ENCODE measurements around the gene SCN8A. TPM values are rescaled to one million over a fixed set of nuclear protein-coding genes. Genes with fewer than 3 reads are reported as not detected.

SCN8A gene
- total RNA-seq, 1 experiment from 2014 or later = 5.4 TPM

- no peak overlapping the region for H3K4me3 ChIP-seq (ENCODE audit: low read depth, low read length, poor library complexity, severe bottlenecking)
- no peak overlapping the region for H3K27ac ChIP-seq (ENCODE audit: low read depth, low read length, poor library complexity, severe bottlenecking)
- BruUV-seq (replicated peaks) = no TSS peak
- no peaks in the 10 kb centered on the region for H3K27me3 ChIP-seq (replicated peaks; ENCODE audit: insufficient read depth, low read depth, low read length, poor library complexity)
- no peaks in the 10 kb centered on the region for H3K4me1 ChIP-seq (ENCODE audit: insufficient read depth, low read length, poor library complexity, severe bottlenecking)
- ChIA-PET POLR2A (ENCODE audit: low non-redundant PET) (no interaction called here), CTCF (interaction anchor here (1.1 to 2.2 kb wide), 7 partner anchors 11 to 403 kb away, joined by 3 to 12 read pairs (median 7); no protein-coding TSS in a partner anchor)
- intact Hi-C loops (cut with micrococcal nuclease; ENCODE audit: unreplicated experiment) = loop anchor here (2.0 to 5.0 kb wide), 3 partner anchors 53 to 399 kb away; partner anchors contain the start of gene SLC4A8
- DNase-seq (ENCODE audit: low spot score) = peak; percentile 82
- H3K9me3 ChIP-seq (ENCODE audit: low read depth, low read length, poor library complexity, severe bottlenecking) = no peaks in the 10 kb centered on the region
- TF ChIP-seq EZH2 (IDR thresholded peaks at IDR 0.05; ENCODE audit: borderline replicate concordance, low read depth, low read length, poor library complexity, severe bottlenecking) (no peak), CTCF (conservative IDR thresholded peaks at IDR 0.05; ENCODE audit: low read depth, low read length) (peak; percentile 70)
- H3K36me3 ChIP-seq (ENCODE audit: insufficient read depth, low read length, poor library complexity, severe bottlenecking) = no peaks in the 10 kb centered on the region
These were observed 233.0 kb downstream of the SCN8A start for GRCh38 chr12:51823875-51824565.

DNA sequence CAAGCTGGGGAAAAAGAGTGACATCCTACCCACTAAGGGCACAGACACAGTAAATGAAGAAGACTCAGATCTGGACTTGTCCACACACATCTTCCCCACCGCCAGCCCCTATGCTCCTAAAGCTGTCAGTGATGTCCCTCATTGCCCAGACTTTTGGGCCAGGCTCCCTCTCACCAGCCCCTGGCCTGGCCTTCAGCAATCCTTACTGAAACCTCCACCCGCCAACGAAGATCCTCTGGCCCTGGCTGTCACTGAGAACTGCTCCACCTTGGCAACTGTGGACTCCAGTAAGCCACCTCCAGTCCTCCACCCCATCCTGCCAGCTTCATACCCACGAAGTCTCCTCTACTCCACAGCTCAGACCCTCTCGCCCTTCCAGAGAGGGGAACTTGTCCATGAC lies 234.2 kb downstream of the SCN8A start:
- intact Hi-C loops (cut with micrococcal nuclease; ENCODE audit: unreplicated experiment) = loop anchor here (2.0 kb wide), 1 partner anchor 400 kb away; the partner anchor contains the start of gene SLC4A8

GRCh38 chr12:51826881-51827280 lies 235.8 kb downstream of the SCN8A start:
- DNase-seq (ENCODE audit: low spot score) = no peak

More for the DNA sequence above, 234.2 kb downstream of the SCN8A start:
- Histone ChIP-seq H3K4me3 (ENCODE audit: low read depth, low read length, poor library complexity, severe bottlenecking) (no peak overlapping the region), H3K27me3 (replicated peaks; ENCODE audit: insufficient read depth, low read depth, low read length, poor library complexity) (no peaks in the 10 kb centered on the region), H3K27ac (ENCODE audit: low read depth, low read length, poor library complexity, severe bottlenecking) (no peak overlapping the region), H3K36me3 (ENCODE audit: insufficient read depth, low read length, poor library complexity, severe bottlenecking) (no peaks in the 10 kb centered on the region), H3K9me3 (ENCODE audit: low read depth, low read length, poor library complexity, severe bottlenecking) (no peaks in the 10 kb centered on the region), H3K4me1 (ENCODE audit: insufficient read depth, low read length, poor library complexity, severe bottlenecking) (no peaks in the 10 kb centered on the region)
- no peak for DNase-seq (ENCODE audit: low spot score)
- ChIA-PET CTCF (no interaction called here), POLR2A (ENCODE audit: low non-redundant PET) (no interaction called here)
- TF ChIP-seq CTCF (conservative IDR thresholded peaks at IDR 0.05; ENCODE audit: low read depth, low read length) = no peak
- TF ChIP-seq EZH2 (IDR thresholded peaks at IDR 0.05; ENCODE audit: borderline replicate concordance, low read depth, low read length, poor library complexity, severe bottlenecking) = no peak
- no TSS peak for BruUV-seq (replicated peaks)

More at GRCh38 chr12:51826881-51827280, 235.8 kb downstream of the SCN8A start:
- Histone ChIP-seq H3K27ac (ENCODE audit: low read depth, low read length, poor library complexity, severe bottlenecking) (no peak overlapping the region), H3K9me3 (ENCODE audit: low read depth, low read length, poor library complexity, severe bottlenecking) (no peaks in the 10 kb centered on the region), H3K4me1 (ENCODE audit: insufficient read depth, low read length, poor library complexity, severe bottlenecking) (no peaks in the 10 kb centered on the region), H3K36me3 (ENCODE audit: insufficient read depth, low read length, poor library complexity, severe bottlenecking) (no peaks in the 10 kb centered on the region), H3K4me3 (ENCODE audit: low read depth, low read length, poor library complexity, severe bottlenecking) (no peak overlapping the region), H3K27me3 (replicated peaks; ENCODE audit: insufficient read depth, low read depth, low read length, poor library complexity) (no peaks in the 10 kb centered on the region)
- TF ChIP-seq EZH2 (IDR thresholded peaks at IDR 0.05; ENCODE audit: borderline replicate concordance, low read depth, low read length, poor library complexity, severe bottlenecking) (no peak), CTCF (conservative IDR thresholded peaks at IDR 0.05; ENCODE audit: low read depth, low read length) (no peak)
- intact Hi-C loops (cut with micrococcal nuclease; ENCODE audit: unreplicated experiment) = no loop called here
- ChIA-PET CTCF (no interaction called here), POLR2A (ENCODE audit: low non-redundant PET) (no interaction called here)
- no TSS peak for BruUV-seq (replicated peaks)

Data from A673 (cell line).